Keratinocyte (primary cell): ENCODE measurements around the gene GREM2.

Experiments
- CTCF ChIP-seq, 3 experiments: IDR thresholded peaks in 1 of 3; conservative IDR thresholded peaks in 1 of 3; optimal IDR thresholded peaks in 1 of 3; 2 replicates in 2 of 3; 3 replicates in 1 of 3; pipeline versions ENCODE3 to v1.5.1; 2011; ENCODE audit warnings: low read length in 3 of 3, mild to moderate bottlenecking in 3 of 3, moderate library complexity in 2 of 3, control low read depth in 1 of 3, inconsistent platforms in 1 of 3; ENCODE audit not compliant: insufficient read depth in 2 of 3; ENCODE audit errors: extremely low read depth in 1 of 3
- EZH2 ChIP-seq: IDR thresholded peaks from one replicate; pipeline ENCODE4 v1.6.1; 2012; ENCODE audit warnings: inconsistent platforms, mild to moderate bottlenecking, low read length, moderate library complexity

- no peak for TF ChIP-seq CTCF (optimal IDR thresholded peaks at IDR 0.05 in 1 of 3, IDR thresholded peaks at IDR 0.05 in 1 of 3, conservative IDR thresholded peaks at IDR 0.05 in 1 of 3; ENCODE audit: extremely low read depth in 1 of 3, insufficient read depth in 2 of 3, low read length in 3 of 3)
- no peak for TF ChIP-seq EZH2
These were observed 149.1 kb downstream of the GREM2 start for GRCh38 chr1:240462766-240463395.
